ENCODE results near the gene IRF4.

GRCh38 chr6:431504-431903, 40.0 kb downstream of the IRF4 start:
- TF ChIP-seq CTCF (IDR thresholded peaks at IDR 0.05 in 8 of 11, conservative IDR thresholded peaks at IDR 0.05 in 3 of 11) (no peak), POLR2A (IDR thresholded peaks at IDR 0.05) (no peak), POLR2AphosphoS5 (IDR thresholded peaks at IDR 0.05) (no peak)
